NCI-H2196 treated with DMSO at 0.1 percent for 48 hours (cell line): ENCODE data around the gene TTC28.
"Not testable (repeated sequence)": the region's sequence is repeated elsewhere in the genome, so short reads cannot be mapped to it uniquely, and the experiment has no call there.

Experiments
- DNase-seq: peaks from one replicate; lab custom pipeline; 2025; ENCODE audit not compliant: unreplicated experiment; lab: John Stamatoyannopoulos, UW

TTC28 gene

GRCh38 chr22:28560743-28561101, 118.9 kb downstream of the TTC28 start:
- not testable (repeated sequence) for DNase-seq

- no peak for DNase-seq
These were observed 119.4 kb downstream of the TTC28 start for GRCh38 chr22:28560046-28560742.

- no peak for DNase-seq
These were observed 122.5 kb downstream of the TTC28 start for GRCh38 chr22:28557184-28557583.

- DNase-seq: not testable (repeated sequence)
These were observed 126.4 kb downstream of the TTC28 start for GRCh38 chr22:28553108-28553866.

- DNase-seq: no peak
These were observed 131.2 kb downstream of the TTC28 start for GRCh38 chr22:28548406-28548805.

- DNase-seq: no peak
These were observed 132.4 kb downstream of the TTC28 start for GRCh38 chr22:28547132-28547842.

- no peak for DNase-seq
These were observed 135.2 kb downstream of the TTC28 start for GRCh38 chr22:28544431-28544868.

GRCh38 chr22:28542980-28543621, 136.5 kb downstream of the TTC28 start:
- no peak for DNase-seq

GRCh38 chr22:28541137-28541536, 138.5 kb downstream of the TTC28 start:
- DNase-seq: no peak

- DNase-seq: no peak
These were observed 140.7 kb downstream of the TTC28 start for GRCh38 chr22:28538922-28539321.

GRCh38 chr22:28530565-28530964, 149.1 kb downstream of the TTC28 start:
- DNase-seq: not testable (repeated sequence)

- not testable (repeated sequence) for DNase-seq
These were observed 150.5 kb downstream of the TTC28 start for GRCh38 chr22:28529144-28529543.

GRCh38 chr22:28521451-28521850, 158.2 kb downstream of the TTC28 start:
- no peak for DNase-seq

- no peak for DNase-seq
These were observed 165.3 kb downstream of the TTC28 start for GRCh38 chr22:28514321-28514821.

GRCh38 chr22:28512387-28512786, 167.3 kb downstream of the TTC28 start:
- DNase-seq: not testable (repeated sequence)

GRCh38 chr22:28507896-28508295, 171.7 kb downstream of the TTC28 start:
- no peak for DNase-seq

- no peak for DNase-seq
These were observed 173.5 kb downstream of the TTC28 start for GRCh38 chr22:28506150-28506535.

- DNase-seq: no peak
These were observed 174.1 kb downstream of the TTC28 start for GRCh38 chr22:28505416-28506149.

GRCh38 chr22:28500006-28500405, 179.6 kb downstream of the TTC28 start:
- no peak for DNase-seq

- DNase-seq: no peak
These were observed 181.6 kb downstream of the TTC28 start for GRCh38 chr22:28498044-28498443.
